Sigmoid colon (tissue), 4 donors: ENCODE results near the gene TDRD9.

Experiments
- POLR2A ChIP-seq, 2 donors: fragments of 450-650 bp; IDR thresholded peaks; one replicate each; pipeline ENCODE4 v1.6.1; 2016; ENCODE audit warnings: antibody characterized with exemption in 2 of 2, mild to moderate bottlenecking in 2 of 2, moderate library complexity in 2 of 2
- POLR2AphosphoS5 ChIP-seq, 4 donors: sonication (generic); formaldehyde crosslinking; IDR thresholded peaks; one replicate each; pipeline ENCODE4 v1.6.1; 2017; ENCODE audit warnings: antibody characterized with exemption in 4 of 4
- TF ChIP-seq, protein P1 (sequence below), 4 experiments: fragments of 450-650 bp in 3 of 4; fragments of 200-600 bp in 1 of 4; IDR thresholded peaks; one replicate each; pipeline ENCODE4 v1.5.1; 2016 to 2019; ENCODE audit warnings: antibody characterized with exemption in 4 of 4, mild to moderate bottlenecking in 3 of 4, moderate library complexity in 2 of 4

DNA sequence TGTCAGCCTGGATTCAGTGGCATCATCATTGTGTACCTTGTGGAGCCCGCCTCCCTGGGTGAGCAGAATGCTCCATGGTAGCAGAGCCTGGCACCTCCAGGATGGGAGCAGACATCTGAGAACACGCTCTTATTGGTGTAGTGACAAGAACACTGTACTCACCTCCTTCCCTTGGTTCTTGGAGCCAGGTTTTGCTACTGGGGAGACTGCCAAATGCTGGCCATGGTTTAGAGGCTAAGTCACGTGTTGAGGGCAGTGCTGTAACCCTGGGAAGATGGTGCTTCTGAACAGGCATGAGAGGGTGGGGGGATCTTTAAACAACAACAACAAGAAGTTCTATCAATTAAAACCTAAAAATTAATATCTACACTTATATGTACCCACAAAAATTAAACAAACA lies 109.6 kb downstream of the TDRD9 start:
- TF ChIP-seq, protein P1, sequence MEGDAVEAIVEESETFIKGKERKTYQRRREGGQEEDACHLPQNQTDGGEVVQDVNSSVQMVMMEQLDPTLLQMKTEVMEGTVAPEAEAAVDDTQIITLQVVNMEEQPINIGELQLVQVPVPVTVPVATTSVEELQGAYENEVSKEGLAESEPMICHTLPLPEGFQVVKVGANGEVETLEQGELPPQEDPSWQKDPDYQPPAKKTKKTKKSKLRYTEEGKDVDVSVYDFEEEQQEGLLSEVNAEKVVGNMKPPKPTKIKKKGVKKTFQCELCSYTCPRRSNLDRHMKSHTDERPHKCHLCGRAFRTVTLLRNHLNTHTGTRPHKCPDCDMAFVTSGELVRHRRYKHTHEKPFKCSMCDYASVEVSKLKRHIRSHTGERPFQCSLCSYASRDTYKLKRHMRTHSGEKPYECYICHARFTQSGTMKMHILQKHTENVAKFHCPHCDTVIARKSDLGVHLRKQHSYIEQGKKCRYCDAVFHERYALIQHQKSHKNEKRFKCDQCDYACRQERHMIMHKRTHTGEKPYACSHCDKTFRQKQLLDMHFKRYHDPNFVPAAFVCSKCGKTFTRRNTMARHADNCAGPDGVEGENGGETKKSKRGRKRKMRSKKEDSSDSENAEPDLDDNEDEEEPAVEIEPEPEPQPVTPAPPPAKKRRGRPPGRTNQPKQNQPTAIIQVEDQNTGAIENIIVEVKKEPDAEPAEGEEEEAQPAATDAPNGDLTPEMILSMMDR (IDR thresholded peaks at IDR 0.05): no peak
- no peak for TF ChIP-seq POLR2AphosphoS5 (IDR thresholded peaks at IDR 0.05)
- TF ChIP-seq POLR2A (IDR thresholded peaks at IDR 0.05): no peak
